Measurements from ENCODE around the gene MROH2B. TPM values are rescaled to one million over a fixed set of nuclear protein-coding genes. Genes with fewer than 3 reads are reported as not detected.
"Not testable (repeated sequence)": the region's sequence is repeated elsewhere in the genome, so short reads cannot be mapped to it uniquely, and the experiment has no call there.

MROH2B gene
- total RNA-seq, 4 donors from 2014 or later = not detected

DNA sequence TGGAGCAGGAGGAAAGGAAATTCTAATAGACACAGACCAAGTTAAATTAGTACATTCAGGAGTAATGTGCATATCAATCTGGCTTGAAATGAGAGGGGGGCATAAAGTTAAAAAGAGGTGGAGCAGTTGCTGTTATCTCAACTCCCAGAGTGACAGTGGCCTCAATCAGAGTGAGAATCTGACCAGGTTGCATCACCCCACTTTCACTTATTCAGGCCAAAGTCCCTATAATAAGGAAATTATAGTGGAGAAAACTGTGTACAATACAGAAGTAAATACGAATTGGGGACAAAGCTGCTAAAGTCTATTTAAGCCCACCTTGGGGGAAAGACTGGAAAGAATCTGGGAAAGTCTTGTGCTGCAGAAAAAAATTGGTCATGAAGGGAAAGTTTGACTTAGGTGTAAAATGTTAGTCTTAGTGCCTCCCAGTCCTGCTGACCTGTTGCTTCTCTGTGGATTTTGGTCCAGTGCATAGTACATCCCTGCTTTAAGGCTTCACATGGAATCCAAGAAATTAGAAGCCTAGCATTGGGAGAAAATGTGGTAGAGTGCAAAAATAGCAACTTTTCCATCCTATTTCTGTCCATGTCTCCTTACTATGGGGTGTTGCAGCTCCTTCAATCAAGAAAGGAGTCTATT is 27.9 kb downstream of the MROH2B start:
- no peaks in the 10 kb centered on the region for H3K9me3 ChIP-seq
- intact Hi-C loops (cut with DNase I; ENCODE audit: low total_unique reads) = no loop called here
- H3K36me3 ChIP-seq = no peaks in the 10 kb centered on the region
- no peaks in the 10 kb centered on the region for H3K27me3 ChIP-seq
- no peak for DNase-seq
- no peaks in the 10 kb centered on the region for H3K4me1 ChIP-seq
- no peak overlapping the region for H3K27ac ChIP-seq
- no peak overlapping the region for H3K4me3 ChIP-seq
- TF ChIP-seq, protein P1, sequence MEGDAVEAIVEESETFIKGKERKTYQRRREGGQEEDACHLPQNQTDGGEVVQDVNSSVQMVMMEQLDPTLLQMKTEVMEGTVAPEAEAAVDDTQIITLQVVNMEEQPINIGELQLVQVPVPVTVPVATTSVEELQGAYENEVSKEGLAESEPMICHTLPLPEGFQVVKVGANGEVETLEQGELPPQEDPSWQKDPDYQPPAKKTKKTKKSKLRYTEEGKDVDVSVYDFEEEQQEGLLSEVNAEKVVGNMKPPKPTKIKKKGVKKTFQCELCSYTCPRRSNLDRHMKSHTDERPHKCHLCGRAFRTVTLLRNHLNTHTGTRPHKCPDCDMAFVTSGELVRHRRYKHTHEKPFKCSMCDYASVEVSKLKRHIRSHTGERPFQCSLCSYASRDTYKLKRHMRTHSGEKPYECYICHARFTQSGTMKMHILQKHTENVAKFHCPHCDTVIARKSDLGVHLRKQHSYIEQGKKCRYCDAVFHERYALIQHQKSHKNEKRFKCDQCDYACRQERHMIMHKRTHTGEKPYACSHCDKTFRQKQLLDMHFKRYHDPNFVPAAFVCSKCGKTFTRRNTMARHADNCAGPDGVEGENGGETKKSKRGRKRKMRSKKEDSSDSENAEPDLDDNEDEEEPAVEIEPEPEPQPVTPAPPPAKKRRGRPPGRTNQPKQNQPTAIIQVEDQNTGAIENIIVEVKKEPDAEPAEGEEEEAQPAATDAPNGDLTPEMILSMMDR (IDR thresholded peaks at IDR 0.05) = no peak
- TF ChIP-seq POLR2A (IDR thresholded peaks at IDR 0.05) = no peak

DNA sequence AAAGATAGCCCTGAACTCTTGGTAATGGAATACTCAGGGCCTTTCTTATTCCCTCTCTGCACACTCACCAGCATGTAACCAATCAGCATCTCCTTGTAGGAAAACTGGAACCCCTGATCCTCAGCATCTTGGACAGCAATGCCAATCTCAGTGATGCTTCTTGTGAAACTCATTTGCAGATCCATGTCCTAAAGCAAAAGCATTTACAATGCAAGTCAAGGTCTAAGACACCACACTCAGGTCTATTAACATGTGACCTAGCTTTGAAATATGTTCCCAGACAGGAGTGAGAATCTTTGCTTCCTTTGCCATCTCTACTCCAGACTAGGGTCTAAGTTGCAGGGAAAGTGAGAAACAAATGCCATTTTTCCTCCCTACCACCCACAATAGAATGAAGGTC is 38.2 kb downstream of the MROH2B start:
- Histone ChIP-seq H3K36me3 (no peaks in the 10 kb centered on the region), H3K9me3 (no peaks in the 10 kb centered on the region)
- intact Hi-C loops (cut with DNase I; ENCODE audit: low total_unique reads) = no loop called here

DNA sequence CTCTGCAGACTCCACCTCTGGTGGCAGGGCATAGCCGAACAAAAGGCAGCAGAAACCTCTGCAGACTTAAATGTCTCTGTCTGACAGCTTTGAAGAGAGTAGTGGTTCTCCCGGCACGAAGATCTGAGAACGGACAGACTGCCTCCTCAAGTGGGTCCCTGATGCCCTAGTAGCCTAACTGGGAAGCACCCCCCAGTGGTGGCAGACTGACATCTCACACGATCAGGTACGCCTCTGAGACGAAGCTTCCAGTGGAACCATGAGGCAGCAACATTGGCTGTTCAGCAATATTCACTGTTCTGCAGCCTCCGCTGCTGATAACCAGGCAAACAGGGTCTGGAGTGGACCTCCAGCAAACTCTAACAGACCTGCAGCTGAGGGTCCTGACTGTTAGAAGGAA is 48.5 kb downstream of the MROH2B start:
- H3K4me1 ChIP-seq; DNase-seq; H3K9me3 ChIP-seq; H3K36me3 ChIP-seq; H3K4me3 ChIP-seq; intact Hi-C loops (cut with DNase I; ENCODE audit: low total_unique reads); H3K27me3 ChIP-seq; H3K27ac ChIP-seq: not testable (repeated sequence)

More for the DNA sequence above, 38.2 kb downstream of the MROH2B start:
- TF ChIP-seq, protein P1 (IDR thresholded peaks at IDR 0.05) = no peak
- TF ChIP-seq POLR2A (IDR thresholded peaks at IDR 0.05) = no peak
- no peaks in the 10 kb centered on the region for H3K27me3 ChIP-seq
- H3K4me1 ChIP-seq = no peaks in the 10 kb centered on the region
- no peak for DNase-seq
- H3K27ac ChIP-seq = no peak overlapping the region
- H3K4me3 ChIP-seq = no peak overlapping the region

DNA sequence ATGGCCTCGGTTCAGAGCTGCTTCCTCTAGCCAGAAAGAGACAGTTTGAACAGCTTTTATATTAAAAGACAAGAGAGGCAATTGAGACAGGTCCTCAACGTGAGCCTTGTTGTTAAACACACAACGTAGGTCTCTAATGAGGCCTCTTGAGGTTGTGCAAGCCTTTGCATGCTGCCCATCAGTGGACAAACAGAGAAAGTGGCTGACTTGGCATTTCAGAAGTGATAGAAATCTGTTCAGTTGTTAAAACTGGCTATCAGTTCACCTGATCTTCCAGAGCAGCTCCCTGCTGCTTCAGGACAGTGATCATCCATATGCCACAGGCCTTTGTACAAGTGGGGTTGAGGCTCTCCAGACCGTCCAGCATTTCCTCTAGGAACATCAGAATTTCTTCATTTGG is 58.8 kb downstream of the MROH2B start:
- intact Hi-C loops (cut with DNase I; ENCODE audit: low total_unique reads) = no loop called here
- no peak overlapping the region for H3K4me3 ChIP-seq
- no peaks in the 10 kb centered on the region for H3K36me3 ChIP-seq
- TF ChIP-seq, protein P1 (IDR thresholded peaks at IDR 0.05) = no peak
- TF ChIP-seq POLR2A (IDR thresholded peaks at IDR 0.05) = no peak
- H3K27ac ChIP-seq = no peak overlapping the region
- H3K9me3 ChIP-seq = no peaks in the 10 kb centered on the region
- H3K4me1 ChIP-seq = no peaks in the 10 kb centered on the region
- DNase-seq = no peak
- no peaks in the 10 kb centered on the region for H3K27me3 ChIP-seq

DNA sequence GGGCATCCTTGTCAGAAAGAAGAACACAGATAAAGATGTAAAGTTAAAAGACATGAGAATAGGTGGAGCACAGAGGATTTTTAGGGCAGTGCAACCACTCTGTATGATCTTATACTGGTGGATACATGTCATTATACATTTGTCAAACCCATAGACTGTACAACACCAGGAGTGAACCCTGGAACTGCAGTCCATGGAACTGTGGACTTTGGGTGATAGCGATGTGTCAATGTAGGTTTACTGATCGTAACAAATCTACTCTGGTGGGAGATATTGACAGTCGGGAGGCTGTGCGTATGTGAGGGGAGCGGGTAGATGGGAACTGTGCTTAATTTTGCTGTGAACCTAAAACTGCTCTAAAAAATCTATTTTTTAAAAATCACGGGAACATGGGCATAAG is 60.6 kb downstream of the MROH2B start:
- Histone ChIP-seq H3K4me1 (no peaks in the 10 kb centered on the region), H3K27ac (no peak overlapping the region), H3K36me3 (no peaks in the 10 kb centered on the region), H3K9me3 (no peaks in the 10 kb centered on the region), H3K27me3 (no peaks in the 10 kb centered on the region), H3K4me3 (no peak overlapping the region)
- no peak for TF ChIP-seq POLR2A (IDR thresholded peaks at IDR 0.05)
- TF ChIP-seq, protein P1 (IDR thresholded peaks at IDR 0.05) = no peak
- intact Hi-C loops (cut with DNase I; ENCODE audit: low total_unique reads) = no loop called here
- DNase-seq = no peak

DNA sequence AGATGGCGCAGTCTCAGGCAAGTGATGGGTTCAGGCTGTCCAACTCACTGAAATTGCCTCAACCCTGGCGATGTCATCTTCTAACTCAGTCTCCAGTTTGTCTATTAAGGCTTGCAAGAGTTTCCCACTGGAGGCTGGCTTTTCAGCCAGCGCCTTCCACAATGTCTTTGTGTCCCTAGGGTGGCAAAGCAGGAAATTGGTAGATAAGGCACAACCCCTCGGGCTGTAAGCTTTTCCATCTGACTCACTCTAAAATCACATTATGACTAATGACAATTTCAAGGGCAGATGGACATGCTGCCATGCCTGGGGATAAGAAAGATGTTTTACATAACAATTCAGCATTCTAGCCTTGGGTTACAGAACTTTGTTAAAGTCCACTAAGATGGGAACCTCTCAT is 61.9 kb downstream of the MROH2B start:
- intact Hi-C loops (cut with DNase I; ENCODE audit: low total_unique reads) = no loop called here
- no peaks in the 10 kb centered on the region for H3K4me1 ChIP-seq
- no peak for DNase-seq
- TF ChIP-seq POLR2A (IDR thresholded peaks at IDR 0.05) = no peak
- TF ChIP-seq, protein P1 (IDR thresholded peaks at IDR 0.05) = no peak
- no peaks in the 10 kb centered on the region for H3K27me3 ChIP-seq
- no peak overlapping the region for H3K27ac ChIP-seq
- H3K9me3 ChIP-seq = no peaks in the 10 kb centered on the region
- H3K36me3 ChIP-seq = no peaks in the 10 kb centered on the region
- no peak overlapping the region for H3K4me3 ChIP-seq
